H1 (cell line): ENCODE data around the gene TLE4. TPM values are rescaled to one million over a fixed set of nuclear protein-coding genes. Genes with fewer than 3 reads are reported as not detected.

Experiments used
- CTCF ChIP-seq, 3 experiments: IDR thresholded peaks; 1 replicate in 2 of 3; 2 replicates in 1 of 3; pipeline versions ENCODE4 v1.5.1 to v1.6.1; 2011; ENCODE audit warnings: low read length in 3 of 3, mild to moderate bottlenecking in 3 of 3, inconsistent platforms in 2 of 3, low read depth in 1 of 3, moderate library complexity in 1 of 3; ENCODE audit not compliant: insufficient read depth in 1 of 3; ENCODE audit errors: control extremely low read depth in 1 of 3
- GTF2F1 ChIP-seq: IDR thresholded peaks from 2 replicates; pipeline ENCODE4 v1.6.1; 2012; ENCODE audit warnings: low read depth, low read length, improper control_type of control experiment, borderline replicate concordance
- NANOG ChIP-seq: IDR thresholded peaks from 2 replicates; pipeline ENCODE4 v1.6.1; 2011; ENCODE audit warnings: low read length, low read depth, mild to moderate bottlenecking, inconsistent platforms; ENCODE audit not compliant: insufficient read depth, poor library complexity, severe bottlenecking
- NRF1 ChIP-seq: IDR thresholded peaks from 2 replicates; pipeline ENCODE4 v1.6.1; 2011; ENCODE audit warnings: mild to moderate bottlenecking, low read depth, low read length, improper control_type of control experiment
- RAD21 ChIP-seq, 2 experiments: IDR thresholded peaks in 1 of 2; conservative IDR thresholded peaks in 1 of 2; 2 replicates each; pipeline ENCODE4 v1.6.1; 2011; ENCODE audit warnings: low read depth in 2 of 2, low read length in 2 of 2, improper control_type of control experiment in 1 of 2, inconsistent platforms in 1 of 2, mild to moderate bottlenecking in 1 of 2, moderate library complexity in 1 of 2
- TAF7 ChIP-seq: optimal IDR thresholded peaks from 2 replicates; pipeline ENCODE3; 2011; ENCODE audit warnings: low read depth, mild to moderate bottlenecking, inconsistent platforms, low read length, moderate library complexity, borderline replicate concordance
- polyA plus RNA-seq, 7 experiments: library from polyadenylated mRNA; depleted of rRNA in 3 of 7; stranded (reverse) in 5 of 7; unstranded in 2 of 7; fragments of >200 nt in 5 of 7; fragments of 200-250 nt in 2 of 7; gene quantifications; 1 replicate in 5 of 7; 2 replicates in 1 of 7; 4 replicates in 1 of 7; pipeline versions ENCODE4 v1.2.1 to v1.2.3, GENCODE V29; 2011 to 2013; ENCODE audit warnings: missing spikeins in 2 of 7, mixed read lengths in 2 of 7
- total RNA-seq: library from RNA; stranded (reverse); fragmentation: NEBNext Ultra II Directional; extraction: Animal tissue kit (Norgen Biotek cat#: 25700); gene quantifications from 2 replicates; pipeline ENCODE4 v1.2.1, GENCODE V29; 2021

Gene TLE4
- total and polyA plus RNA-seq, 2 of the 8 experiments (the other 6 are each of a cell fraction or from before 2014, with no cell fraction given) = 32.4 to 36.9 TPM

- TF ChIP-seq RAD21 (IDR thresholded peaks at IDR 0.05 in 1 of 2, conservative IDR thresholded peaks at IDR 0.05 in 1 of 2; ENCODE audit: low read depth in 2 of 2, low read length in 2 of 2) (no peak), NANOG (no peak), CTCF (IDR thresholded peaks at IDR 0.05; ENCODE audit: control extremely low read depth in 1 of 3, insufficient read depth in 1 of 3, low read depth in 1 of 3, low read length in 3 of 3) (no peak), TAF7 (no peak), GTF2F1 (no peak), NRF1 (no peak)
Measured at GRCh38 chr9:79744521-79744920, 172.8 kb downstream of the TLE4 start (continued).
